GM21423 (cell line): ENCODE data around the gene CAMK2A.
"Not testable (repeated sequence)": the region's sequence is repeated elsewhere in the genome, so short reads cannot be mapped to it uniquely, and the experiment has no call there.

Experiments used
- ATAC-seq: cut with Tn5 transposase; IDR thresholded peaks from one replicate; pipeline ENCODE4 v1.9.1; 2021; ENCODE audit warnings: mild to moderate bottlenecking, moderate library complexity; ENCODE audit not compliant: unreplicated experiment

CAMK2A gene

GRCh38 chr5:150256410-150257064, 33.0 kb downstream of the CAMK2A start:
- ATAC-seq = no peak

DNA sequence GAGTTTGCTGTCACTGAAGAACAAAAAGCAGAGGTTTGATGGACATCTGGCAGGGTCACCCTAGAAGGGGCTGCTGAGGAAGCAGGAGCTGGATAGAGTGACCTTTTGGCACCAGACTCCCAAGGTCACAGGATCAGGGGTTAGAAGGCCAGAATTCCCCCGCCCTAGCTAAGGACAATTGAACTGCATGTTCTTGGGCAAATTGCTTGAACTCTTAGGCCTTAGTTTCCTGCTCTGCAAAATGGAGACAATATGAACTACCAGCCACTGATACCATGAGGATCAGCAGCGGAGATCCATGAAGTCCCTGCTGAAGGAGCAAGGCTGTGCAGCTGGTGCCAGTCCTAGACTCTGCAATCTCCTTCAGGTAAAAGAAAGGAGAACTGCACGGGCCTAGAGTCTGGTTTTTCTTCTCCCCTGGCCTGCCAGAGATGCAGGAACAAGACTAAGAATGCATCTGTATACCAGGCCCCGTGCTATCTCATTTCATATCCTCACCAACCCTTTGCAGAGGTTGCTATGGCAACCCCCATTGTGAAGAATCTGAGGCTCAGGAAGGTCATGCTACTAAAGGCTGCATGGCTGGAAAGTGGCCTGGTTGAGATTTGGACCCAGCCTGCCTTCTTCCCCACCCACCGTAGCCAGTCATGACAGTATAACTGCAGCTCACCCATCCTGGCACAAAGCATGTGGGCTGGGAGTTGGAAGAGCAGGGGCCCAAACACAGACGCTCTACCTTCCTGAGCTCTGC, 33.7 kb downstream of the CAMK2A start:
- ATAC-seq = no peak

DNA sequence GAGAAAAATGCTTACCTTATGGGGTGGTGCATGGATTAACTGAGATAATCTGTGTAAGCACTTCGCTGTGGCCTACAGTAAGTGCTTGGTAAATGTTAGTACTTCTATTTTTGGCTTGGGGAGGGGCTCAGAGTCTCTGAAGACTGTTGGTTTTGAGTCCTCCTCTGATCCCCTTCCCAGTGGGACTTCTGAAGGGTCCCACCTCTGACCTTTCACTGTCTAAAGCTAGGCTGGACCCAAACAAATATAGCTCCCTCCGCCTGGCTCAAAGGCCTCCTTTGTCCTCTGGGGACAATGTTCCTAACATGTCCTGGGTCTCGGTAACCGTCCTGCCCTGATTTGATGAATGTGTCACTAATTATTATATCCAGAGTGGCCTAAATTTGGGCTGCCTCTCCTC, 34.8 kb downstream of the CAMK2A start:
- ATAC-seq = no peak

GRCh38 chr5:150254363-150254762, 35.2 kb downstream of the CAMK2A start:
- no peak for ATAC-seq

- ATAC-seq = no peak
Observed at GRCh38 chr5:150253416-150254208, 36.0 kb downstream of the CAMK2A start.

DNA sequence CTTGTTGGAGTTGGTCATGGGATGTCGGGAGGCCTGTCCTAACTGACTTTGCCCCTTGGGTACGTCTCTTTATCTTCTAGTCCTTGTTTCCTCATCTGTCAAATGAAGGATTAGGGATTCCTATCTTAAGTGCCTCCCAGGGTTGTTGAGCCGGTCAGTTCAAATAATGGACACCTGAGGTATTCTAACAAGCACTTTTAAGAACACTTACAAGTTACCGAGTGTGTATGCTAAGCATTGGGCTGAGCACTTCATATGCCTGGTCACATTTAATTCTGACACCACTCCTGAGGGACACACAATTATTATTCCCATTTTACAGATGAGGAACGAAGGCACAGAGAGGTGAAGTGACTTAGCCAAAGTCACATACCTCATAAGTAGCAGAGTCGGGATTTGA, 37.1 kb downstream of the CAMK2A start:
- ATAC-seq = no peak

DNA sequence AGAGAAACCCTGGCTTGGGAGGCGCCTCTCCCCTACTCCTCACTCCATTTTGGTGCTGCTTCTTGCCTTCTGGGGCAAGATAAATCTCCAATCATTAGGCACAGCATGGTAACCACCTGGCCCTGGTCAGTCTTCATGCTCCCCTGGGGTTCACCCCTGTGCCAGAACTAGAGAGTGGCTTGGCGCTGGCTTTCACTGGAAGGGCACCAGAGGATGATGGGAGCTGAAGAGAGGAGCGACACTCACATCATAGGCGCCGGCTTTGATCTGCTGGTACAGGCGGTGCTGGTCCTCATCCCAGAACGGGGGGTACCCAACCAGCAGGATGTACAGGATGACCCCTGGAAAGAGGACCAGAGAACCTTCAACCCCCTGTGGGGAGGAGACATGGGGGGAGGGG, 38.1 kb downstream of the CAMK2A start:
- ATAC-seq = no peak

DNA sequence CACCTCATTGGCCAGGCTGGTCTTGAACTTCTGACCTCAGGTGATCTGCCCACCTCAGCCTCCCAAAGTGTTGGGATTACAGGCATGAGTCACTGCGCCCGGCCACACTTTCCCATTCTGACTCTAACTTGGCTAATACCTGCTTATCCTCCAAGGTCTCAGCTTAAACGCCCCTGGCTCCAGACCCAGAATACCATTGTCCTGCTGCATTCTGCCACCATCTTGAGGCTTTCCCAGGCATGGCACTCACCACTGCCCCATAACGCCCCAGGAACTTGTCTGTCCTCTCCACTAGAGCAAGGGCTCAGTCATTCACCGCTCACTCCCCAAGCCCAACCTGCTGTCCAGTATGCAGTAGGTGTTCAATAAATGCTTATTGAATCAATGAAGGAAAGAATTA, 39.8 kb downstream of the CAMK2A start:
- no peak for ATAC-seq

DNA sequence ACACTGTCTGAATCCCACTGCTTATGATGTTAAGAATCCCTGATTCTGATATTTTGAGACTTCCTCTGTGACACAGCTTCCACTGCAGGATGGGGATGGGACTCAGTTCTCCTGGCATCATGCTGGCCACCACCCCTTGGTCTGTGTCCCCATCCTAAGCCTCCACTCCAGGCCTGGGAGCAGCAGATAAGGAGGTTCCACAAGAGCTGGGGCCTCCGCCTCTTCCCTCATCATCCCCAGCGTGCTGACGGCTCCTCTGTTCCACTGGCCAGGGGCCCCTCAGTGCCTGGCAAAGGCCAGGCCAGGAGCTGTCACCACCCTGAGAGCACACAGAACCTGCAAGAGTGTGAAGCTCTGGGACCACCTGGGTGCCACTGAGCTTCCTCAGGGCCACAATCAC, 40.6 kb downstream of the CAMK2A start:
- no peak for ATAC-seq

DNA sequence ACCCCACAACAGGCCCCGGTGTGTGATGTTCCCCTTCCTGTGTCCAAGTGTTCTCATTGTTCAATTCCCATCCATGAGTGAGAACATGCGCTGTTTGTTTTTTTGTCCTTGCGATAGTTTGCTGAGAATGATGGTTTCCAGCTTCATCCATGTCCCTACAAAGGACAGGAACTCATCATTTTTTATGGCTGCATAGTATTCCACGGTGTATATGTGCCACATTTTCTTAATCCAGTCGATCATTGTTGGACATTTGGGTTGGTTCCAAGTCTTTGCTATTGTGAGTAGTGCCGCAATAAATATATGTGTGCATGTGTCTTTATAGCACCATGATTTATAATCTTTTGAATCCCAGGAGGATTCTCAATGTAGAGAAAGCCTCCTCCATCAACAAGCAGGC, 41.1 kb downstream of the CAMK2A start:
- ATAC-seq = not testable (repeated sequence)

DNA sequence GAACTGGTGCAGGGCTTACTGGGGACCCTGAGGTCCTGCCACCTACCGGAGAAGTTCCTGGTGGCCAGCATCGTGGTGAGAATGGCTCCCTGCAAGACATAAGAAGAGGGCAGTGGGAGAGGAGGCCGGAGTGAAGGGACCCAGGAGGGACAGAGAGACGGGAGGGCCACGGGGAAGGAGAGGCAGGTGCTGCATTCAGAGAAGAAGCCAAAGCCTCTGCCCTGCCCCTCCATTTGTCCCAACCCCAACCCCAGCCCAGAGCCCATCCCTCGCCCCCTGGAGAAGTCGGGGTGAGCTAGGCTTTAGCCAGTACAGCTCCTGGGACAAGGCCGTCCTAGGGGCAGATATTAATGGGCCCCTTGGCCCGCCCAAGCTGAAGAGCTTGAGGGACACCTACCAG, 41.8 kb downstream of the CAMK2A start:
- ATAC-seq = no peak

- ATAC-seq = no peak
Observed at GRCh38 chr5:150246835-150247234, 42.7 kb downstream of the CAMK2A start.

DNA sequence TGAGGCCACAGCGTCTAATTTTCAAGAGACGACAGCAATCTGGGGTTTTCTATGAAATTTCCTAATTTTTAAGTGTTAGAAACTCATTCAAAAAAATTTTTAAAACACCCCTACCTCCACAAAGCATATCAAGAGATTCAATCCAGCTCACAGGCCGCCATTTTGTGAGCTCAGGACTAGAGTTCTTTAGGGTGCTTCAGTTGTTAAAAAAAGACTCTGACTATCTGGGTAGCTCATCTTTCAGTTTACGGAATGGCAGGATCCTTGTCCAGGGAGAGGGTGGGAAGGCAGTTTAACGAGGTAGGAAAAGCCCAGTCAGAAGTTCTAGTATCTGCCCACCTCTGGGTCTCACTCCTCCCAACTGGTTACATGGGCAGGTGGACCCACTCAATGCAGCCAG, 43.1 kb downstream of the CAMK2A start:
- ATAC-seq = no peak

DNA sequence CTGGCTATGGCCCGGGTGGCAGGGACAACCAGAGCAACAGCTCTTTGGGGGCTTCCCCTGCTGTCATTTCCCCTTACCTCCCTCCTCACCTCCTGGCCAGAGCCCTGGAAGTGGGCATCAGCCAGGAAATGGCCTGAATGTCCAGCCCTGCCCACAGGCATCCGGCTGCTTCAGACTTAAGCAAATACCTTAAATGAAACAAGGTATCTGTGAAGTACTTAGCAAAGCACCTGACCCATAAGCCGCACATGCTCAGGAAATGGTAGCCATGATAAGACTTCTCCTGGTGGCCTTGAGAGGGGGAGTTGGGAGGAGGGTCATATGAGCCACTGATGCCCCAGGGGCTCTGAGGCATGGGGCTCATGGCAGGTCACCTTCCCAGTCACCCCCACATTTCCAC, 43.8 kb downstream of the CAMK2A start:
- no peak for ATAC-seq

- no peak for ATAC-seq
Observed at GRCh38 chr5:150245111-150245789, 44.3 kb downstream of the CAMK2A start.

DNA sequence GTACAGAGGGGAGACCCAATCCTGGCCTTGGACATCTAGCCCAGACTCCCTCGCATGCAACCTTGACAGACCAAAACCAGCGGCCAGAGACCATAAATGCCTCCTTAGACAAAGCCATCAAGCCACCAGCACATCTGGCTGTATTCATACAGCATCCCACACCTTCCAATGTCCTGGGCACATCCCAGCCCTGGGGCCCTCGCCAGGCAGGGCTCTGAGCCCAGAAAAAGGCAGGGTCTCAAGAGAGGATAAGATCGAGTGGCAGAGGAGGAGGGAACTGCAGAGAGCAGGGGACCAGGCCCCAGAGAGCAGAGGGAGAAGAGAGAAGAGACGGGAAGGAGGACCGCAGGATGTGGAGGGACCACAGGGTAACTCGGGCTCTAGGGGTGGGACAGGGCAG, 45.4 kb downstream of the CAMK2A start:
- no peak for ATAC-seq

- no peak for ATAC-seq
Observed at GRCh38 chr5:150243590-150243989, 46.0 kb downstream of the CAMK2A start.

- no peak for ATAC-seq
Observed at GRCh38 chr5:150242251-150242894, 47.2 kb downstream of the CAMK2A start.

GRCh38 chr5:150241298-150242160, 48.0 kb downstream of the CAMK2A start:
- ATAC-seq = no peak

- no peak for ATAC-seq
Observed at GRCh38 chr5:150239794-150240122, 49.8 kb downstream of the CAMK2A start.
